Astrocyte (in vitro differentiated cells and primary cell): ENCODE results near the gene CARS1. TPM values are rescaled to one million over a fixed set of nuclear protein-coding genes. Genes with fewer than 3 reads are reported as not detected.

Source experiments
- DNase-seq: peaks from one replicate; pipeline ENCODE4 v3.0.0-alpha.2; 2010; ENCODE audit warnings: low read depth
- FAIRE-seq: peaks from 2 replicates; lab custom pipeline; 2011; peaks lifted over from hg19 to GRCh38; lab: Jason Lieb, UNC
- H2AFZ ChIP-seq: 2 replicates; pipeline ENCODE4 v1.6.0; 2012; ENCODE audit warnings: low read depth, low read length, inconsistent platforms
- H3K27ac ChIP-seq: 2 replicates; pipeline ENCODE4 v1.5.1; 2011; ENCODE audit warnings: low read depth, low read length, inconsistent platforms
- H3K27me3 ChIP-seq: 2 replicates; pipeline ENCODE4 v1.6.0; 2011; ENCODE audit warnings: low read length, inconsistent platforms; ENCODE audit not compliant: insufficient read depth
- H3K36me3 ChIP-seq: 2 replicates; pipeline ENCODE4 v1.5.1; 2011; ENCODE audit warnings: low read length, inconsistent platforms; ENCODE audit not compliant: insufficient read depth
- H3K4me1 ChIP-seq: 2 replicates; pipeline ENCODE4 v1.5.1; 2011; ENCODE audit warnings: low read length, inconsistent platforms; ENCODE audit not compliant: insufficient read depth
- H3K4me2 ChIP-seq: 2 replicates; pipeline ENCODE4 v1.6.0; 2012; ENCODE audit warnings: low read length, inconsistent platforms
- H3K4me3 ChIP-seq: 2 replicates; pipeline ENCODE4 v1.5.1; 2011; ENCODE audit warnings: low read depth, mild to moderate bottlenecking, low read length, inconsistent platforms; ENCODE audit not compliant: insufficient read depth
- H3K79me2 ChIP-seq: 2 replicates; pipeline ENCODE4 v1.6.0; 2012; ENCODE audit warnings: mild to moderate bottlenecking, low read length, inconsistent platforms; ENCODE audit not compliant: insufficient read depth
- H3K9ac ChIP-seq: 2 replicates; pipeline ENCODE4 v1.6.0; 2012; ENCODE audit warnings: mild to moderate bottlenecking, low read length, inconsistent platforms
- H3K9me3 ChIP-seq: 2 replicates; pipeline ENCODE4 v1.5.1; 2012; ENCODE audit warnings: low read depth, mild to moderate bottlenecking, low read length, inconsistent platforms; ENCODE audit not compliant: insufficient read depth
- H4K20me1 ChIP-seq: 2 replicates; pipeline ENCODE4 v1.6.0; 2012; ENCODE audit warnings: low read length, inconsistent platforms; ENCODE audit not compliant: insufficient read depth
- H3K27ac Mint-ChIP-seq: one replicate; pipeline ENCODE4 v1.8.0; 2021; ENCODE audit warnings: mild to moderate bottlenecking, mixed read lengths; ENCODE audit not compliant: unreplicated experiment
- H3K27me3 Mint-ChIP-seq: one replicate; pipeline ENCODE4 v1.8.0; 2021; ENCODE audit warnings: low read depth, mixed read lengths; ENCODE audit not compliant: unreplicated experiment
- H3K36me3 Mint-ChIP-seq: one replicate; pipeline ENCODE4 v1.8.0; 2021; ENCODE audit warnings: low read depth, mixed read lengths; ENCODE audit not compliant: unreplicated experiment
- H3K4me1 Mint-ChIP-seq: one replicate; pipeline ENCODE4 v1.8.0; 2021; ENCODE audit warnings: low read depth, mixed read lengths; ENCODE audit not compliant: unreplicated experiment
- H3K4me3 Mint-ChIP-seq: one replicate; pipeline ENCODE4 v1.8.0; 2021; ENCODE audit warnings: mild to moderate bottlenecking, moderate library complexity, mixed read lengths; ENCODE audit not compliant: unreplicated experiment
- H3K9me3 Mint-ChIP-seq: one replicate; pipeline ENCODE4 v1.8.0; 2021; ENCODE audit warnings: mild to moderate bottlenecking, mixed read lengths; ENCODE audit not compliant: unreplicated experiment
- CTCF ChIP-seq: IDR thresholded peaks from 2 replicates; pipeline ENCODE4 v1.5.1; 2011; ENCODE audit warnings: low read depth, mild to moderate bottlenecking, inconsistent platforms, low read length, moderate library complexity; ENCODE audit not compliant: insufficient read depth
- EZH2 ChIP-seq: IDR thresholded peaks from 2 replicates; pipeline ENCODE4 v1.6.1; 2012; ENCODE audit warnings: mild to moderate bottlenecking, low read length, inconsistent platforms; ENCODE audit not compliant: insufficient read depth
- total RNA-seq: library from RNA; stranded (reverse); gene quantifications from 2 replicates; pipeline ENCODE4 v1.2.1, GENCODE V29; 2021

CARS1 gene
- total RNA-seq, 1 donor from 2014 or later, result 123 TPM

- no peak overlapping the region for H3K4me3 Mint-ChIP-seq
- Histone ChIP-seq H3K36me3 (peaks cover 5% of the 10 kb centered on the region), H3K4me2 (no peak overlapping the region), H2AFZ (no peak overlapping the region), H4K20me1 (peaks cover 7% of the 10 kb centered on the region), H3K27me3 (no peaks in the 10 kb centered on the region), H3K9ac (no peak overlapping the region), H3K9me3 (no peaks in the 10 kb centered on the region), H3K4me1 (peaks cover 22% of the 10 kb centered on the region), H3K79me2 (no peaks in the 10 kb centered on the region), H3K27ac (no peak overlapping the region), H3K4me3 (no peak overlapping the region)
- H3K36me3 Mint-ChIP-seq, result peaks cover 14% of the 10 kb centered on the region
- H3K27ac Mint-ChIP-seq, result no peak overlapping the region
- H3K4me1 Mint-ChIP-seq, result peaks cover 14% of the 10 kb centered on the region
- H3K27me3 Mint-ChIP-seq, result no peaks in the 10 kb centered on the region
- no peak for FAIRE-seq
- TF ChIP-seq CTCF (no peak), EZH2 (no peak)
- no peak for DNase-seq
- peaks cover 3% of the 10 kb centered on the region for H3K9me3 Mint-ChIP-seq
Measured at GRCh38 chr11:3094223-3094824, 37.1 kb upstream of the CARS1 start.

- no peak overlapping the region for H2AFZ ChIP-seq
- H3K79me2 ChIP-seq, result no peaks in the 10 kb centered on the region
- no peak overlapping the region for H3K4me3 ChIP-seq
- Mint-ChIP-seq H3K4me1 (peaks cover 14% of the 10 kb centered on the region), H3K27ac (no peak overlapping the region), H3K36me3 (peaks cover 8% of the 10 kb centered on the region), H3K9me3 (peaks cover 3% of the 10 kb centered on the region), H3K27me3 (no peaks in the 10 kb centered on the region), H3K4me3 (no peak overlapping the region)
- TF ChIP-seq CTCF, result no peak
- no peak for TF ChIP-seq EZH2
- H3K4me2 ChIP-seq, result no peak overlapping the region
- H3K9ac ChIP-seq, result no peak overlapping the region
- FAIRE-seq (no peak), DNase-seq (no peak)
- H3K27ac ChIP-seq, result no peak overlapping the region
- no peaks in the 10 kb centered on the region for H3K9me3 ChIP-seq
- peaks cover 23% of the 10 kb centered on the region for H3K4me1 ChIP-seq
- no peaks in the 10 kb centered on the region for H3K27me3 ChIP-seq
- H4K20me1 ChIP-seq, result peaks cover 7% of the 10 kb centered on the region
- H3K36me3 ChIP-seq, result no peaks in the 10 kb centered on the region
Measured at GRCh38 chr11:3093281-3094191, 36.3 kb upstream of the CARS1 start.
